ENCODE measurements around the gene TRIO. TPM values are rescaled to one million over a fixed set of nuclear protein-coding genes. Genes with fewer than 3 reads are reported as not detected.

TRIO gene
- total RNA-seq, 1 donor from 2014 or later = 148 TPM

- peaks cover 93% of the 10 kb centered on the region for H3K36me3 ChIP-seq
- H3K4me1 ChIP-seq = peaks cover 13% of the 10 kb centered on the region
- intact Hi-C loops (cut with DNase I) = no loop called here
- H3K27me3 ChIP-seq (ENCODE audit: low read depth) = no peaks in the 10 kb centered on the region
- ATAC-seq (peak; percentile 46 to 66), DNase-seq (peak; percentile 79)
- peak overlapping the region; percentile 24 for H3K27ac ChIP-seq
- H3K4me3 ChIP-seq = no peak overlapping the region
- no peaks in the 10 kb centered on the region for H3K9me3 ChIP-seq
- TF ChIP-seq CTCF (IDR thresholded peaks at IDR 0.05) = no peak
These were observed 347.2 kb downstream of the TRIO start for GRCh38 chr5:14490309-14490711.

- peaks cover 13% of the 10 kb centered on the region for H3K4me1 ChIP-seq
- intact Hi-C loops (cut with DNase I) = no loop called here
- ATAC-seq (peak; percentile 64 to 77), DNase-seq (no peak)
- TF ChIP-seq CTCF (IDR thresholded peaks at IDR 0.05) = no peak
- no peak overlapping the region for H3K4me3 ChIP-seq
- no peaks in the 10 kb centered on the region for H3K27me3 ChIP-seq (ENCODE audit: low read depth)
- H3K27ac ChIP-seq = peak overlapping the region; percentile 53
- H3K9me3 ChIP-seq = no peaks in the 10 kb centered on the region
- H3K36me3 ChIP-seq = peaks cover 92% of the 10 kb centered on the region
These were observed 348.1 kb downstream of the TRIO start for GRCh38 chr5:14491015-14491915.

- peaks cover 13% of the 10 kb centered on the region for H3K4me1 ChIP-seq
- peak overlapping the region; percentile 34 for H3K4me3 ChIP-seq
- intact Hi-C loops (cut with DNase I) = no loop called here
- H3K27me3 ChIP-seq (ENCODE audit: low read depth) = no peaks in the 10 kb centered on the region
- ATAC-seq (peak; percentile 64 to 73), DNase-seq (no peak)
- no peaks in the 10 kb centered on the region for H3K9me3 ChIP-seq
- TF ChIP-seq CTCF (IDR thresholded peaks at IDR 0.05) = no peak
- H3K36me3 ChIP-seq = peaks cover 93% of the 10 kb centered on the region
- peak overlapping the region; percentile 46 for H3K27ac ChIP-seq
These were observed 349.3 kb downstream of the TRIO start for GRCh38 chr5:14492331-14492964.

GRCh38 chr5:14495301-14495700, 352.2 kb downstream of the TRIO start:
- no peak overlapping the region for H3K27ac ChIP-seq
- H3K27me3 ChIP-seq (ENCODE audit: low read depth) = no peaks in the 10 kb centered on the region
- peaks cover 96% of the 10 kb centered on the region for H3K36me3 ChIP-seq
- H3K4me1 ChIP-seq = peaks cover 12% of the 10 kb centered on the region
- TF ChIP-seq CTCF (IDR thresholded peaks at IDR 0.05) = no peak
- peak in 1 of 2 donors; percentile 12 for ATAC-seq
- no peak for DNase-seq
- intact Hi-C loops (cut with DNase I) = no loop called here
- no peaks in the 10 kb centered on the region for H3K9me3 ChIP-seq
- H3K4me3 ChIP-seq = no peak overlapping the region

- intact Hi-C loops (cut with DNase I) = no loop called here
- ATAC-seq (no peak), DNase-seq (no peak)
- TF ChIP-seq CTCF (IDR thresholded peaks at IDR 0.05) = no peak
- no peaks in the 10 kb centered on the region for H3K9me3 ChIP-seq
- H3K27me3 ChIP-seq (ENCODE audit: low read depth) = no peaks in the 10 kb centered on the region
- no peak overlapping the region for H3K27ac ChIP-seq
- H3K36me3 ChIP-seq = peaks cover 96% of the 10 kb centered on the region
- H3K4me1 ChIP-seq = no peaks in the 10 kb centered on the region
- no peak overlapping the region for H3K4me3 ChIP-seq
These were observed 354.2 kb downstream of the TRIO start for GRCh38 chr5:14497311-14497710.
